ENCODE data around the gene PRSS22. TPM values are rescaled to one million over a fixed set of nuclear protein-coding genes. Genes with fewer than 3 reads are reported as not detected.

PRSS22 gene
- total RNA-seq, 3 donors from 2014 or later = 0.37 TPM; not detected in 2

GRCh38 chr16:2895813-2896212, 37.8 kb upstream of the PRSS22 start:
- Mint-ChIP-seq H3K27me3 (ENCODE audit: low read depth) (no peaks in the 10 kb centered on the region), H3K9me3 (no peaks in the 10 kb centered on the region), H3K4me3 (no peak overlapping the region), H3K4me1 (ENCODE audit: low read depth) (no peaks in the 10 kb centered on the region), H3K36me3 (ENCODE audit: insufficient read depth) (no peaks in the 10 kb centered on the region)
- ATAC-seq (no peak), DNase-seq (no peak)

DNA sequence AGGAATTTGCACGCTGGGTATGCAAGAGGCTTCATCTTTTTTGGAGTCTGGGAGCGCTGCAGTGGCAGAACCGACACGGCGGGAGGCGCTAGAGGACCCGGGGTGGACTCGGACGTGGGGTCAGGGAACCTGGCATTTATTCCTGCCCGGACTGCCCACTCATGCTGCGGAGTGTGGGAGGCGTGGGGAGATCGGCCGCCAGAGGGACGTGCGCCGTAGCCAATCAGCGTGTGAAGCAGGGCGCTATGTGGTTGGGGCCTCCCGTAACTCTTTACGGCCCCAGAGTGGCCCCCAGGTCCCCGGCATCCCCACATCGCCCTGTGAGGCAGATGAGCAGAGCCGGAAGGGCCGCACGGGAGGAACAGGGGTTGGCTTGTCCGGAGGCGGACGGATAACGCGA, 36.3 kb upstream of the PRSS22 start:
- Mint-ChIP-seq H3K27me3 (ENCODE audit: low read depth) (no peaks in the 10 kb centered on the region), H3K4me1 (ENCODE audit: low read depth) (no peaks in the 10 kb centered on the region), H3K9me3 (no peaks in the 10 kb centered on the region), H3K36me3 (ENCODE audit: insufficient read depth) (no peaks in the 10 kb centered on the region), H3K4me3 (no peak overlapping the region)
- ATAC-seq = no peak
- no peak for DNase-seq

DNA sequence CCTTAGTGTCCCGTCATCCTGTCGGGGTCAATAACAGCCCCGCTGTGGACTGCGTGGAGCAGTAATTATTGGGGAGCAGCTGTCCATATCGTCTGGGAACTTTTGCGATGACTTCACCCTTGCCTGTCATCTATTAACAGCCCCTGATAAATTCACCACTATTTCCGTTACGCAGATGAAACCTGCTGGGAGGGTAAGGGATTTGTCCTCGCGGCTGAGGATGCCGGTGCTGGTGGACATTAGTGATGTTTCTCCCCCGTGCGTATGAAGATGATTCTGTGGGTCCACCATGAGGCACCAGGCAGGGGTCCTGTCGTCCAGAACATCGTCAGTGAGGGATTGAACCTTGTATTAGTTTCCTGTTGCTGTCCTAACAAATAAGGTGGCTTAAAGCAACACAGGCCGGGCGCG, 26.1 kb upstream of the PRSS22 start:
- Mint-ChIP-seq H3K27me3 (ENCODE audit: low read depth) (no peaks in the 10 kb centered on the region), H3K9me3 (no peaks in the 10 kb centered on the region), H3K4me3 (peak overlapping the region; percentile 84), H3K4me1 (ENCODE audit: low read depth) (peaks cover 13% of the 10 kb centered on the region), H3K36me3 (ENCODE audit: insufficient read depth) (no peaks in the 10 kb centered on the region)
- DNase-seq = no peak
- ATAC-seq = no peak

GRCh38 chr16:2883458-2883908, 25.5 kb upstream of the PRSS22 start:
- Mint-ChIP-seq H3K9me3 (no peaks in the 10 kb centered on the region), H3K36me3 (ENCODE audit: insufficient read depth) (no peaks in the 10 kb centered on the region), H3K4me1 (ENCODE audit: low read depth) (peaks cover 13% of the 10 kb centered on the region), H3K27me3 (ENCODE audit: low read depth) (no peaks in the 10 kb centered on the region), H3K4me3 (peak overlapping the region; percentile 84)
- ATAC-seq = no peak
- no peak for DNase-seq

GRCh38 chr16:2882650-2883457, 24.9 kb upstream of the PRSS22 start, which contains the start of gene FLYWCH2:
Gene FLYWCH2, plus strand, starts transcription at chr16:2883215. Its CDS starts 13,235 bp downstream, at chr16:2896450.
- DNase-seq (peak; percentile 99), ATAC-seq (peak; percentile 93 to 95)
- H3K4me3 Mint-ChIP-seq = peak within 1 kb of the TSS; percentile 84
- no peaks in the 10 kb centered on the region for H3K27me3 Mint-ChIP-seq (ENCODE audit: low read depth)
- no peaks in the 10 kb centered on the region for H3K36me3 Mint-ChIP-seq (ENCODE audit: insufficient read depth)
- peaks cover 13% of the 10 kb centered on the region for H3K4me1 Mint-ChIP-seq (ENCODE audit: low read depth)
- no peaks in the 10 kb centered on the region for H3K9me3 Mint-ChIP-seq

- DNase-seq = no peak
- Mint-ChIP-seq H3K9me3 (no peaks in the 10 kb centered on the region), H3K4me3 (peak overlapping the region; percentile 84), H3K4me1 (ENCODE audit: low read depth) (peaks cover 13% of the 10 kb centered on the region), H3K36me3 (ENCODE audit: insufficient read depth) (no peaks in the 10 kb centered on the region), H3K27me3 (ENCODE audit: low read depth) (no peaks in the 10 kb centered on the region)
- ATAC-seq = peak in 1 of 2 donors; percentile 4
Measured at GRCh38 chr16:2881783-2882649, 24.0 kb upstream of the PRSS22 start.

GRCh38 chr16:2879854-2880508, 22.0 kb upstream of the PRSS22 start:
- no peak for ATAC-seq
- H3K4me3 Mint-ChIP-seq = no peak overlapping the region
- no peaks in the 10 kb centered on the region for H3K36me3 Mint-ChIP-seq (ENCODE audit: insufficient read depth)
- no peaks in the 10 kb centered on the region for H3K9me3 Mint-ChIP-seq
- no peaks in the 10 kb centered on the region for H3K27me3 Mint-ChIP-seq (ENCODE audit: low read depth)
- DNase-seq = no peak
- peaks cover 12% of the 10 kb centered on the region for H3K4me1 Mint-ChIP-seq (ENCODE audit: low read depth)

- Mint-ChIP-seq H3K36me3 (ENCODE audit: insufficient read depth) (no peaks in the 10 kb centered on the region), H3K4me1 (ENCODE audit: low read depth) (no peaks in the 10 kb centered on the region), H3K27me3 (ENCODE audit: low read depth) (no peaks in the 10 kb centered on the region), H3K4me3 (no peak overlapping the region), H3K9me3 (no peaks in the 10 kb centered on the region)
- DNase-seq = peak; percentile 54
- peak; percentile 100 for ATAC-seq
Measured at GRCh38 chr16:2874912-2875362, 17.0 kb upstream of the PRSS22 start.

- Mint-ChIP-seq H3K27me3 (ENCODE audit: low read depth) (no peaks in the 10 kb centered on the region), H3K9me3 (no peaks in the 10 kb centered on the region), H3K4me1 (ENCODE audit: low read depth) (peaks cover under 1% of the 10 kb centered on the region), H3K36me3 (ENCODE audit: insufficient read depth) (no peaks in the 10 kb centered on the region), H3K4me3 (no peak overlapping the region)
- ATAC-seq (no peak), DNase-seq (no peak)
Measured at GRCh38 chr16:2874032-2874911, 16.3 kb upstream of the PRSS22 start.

GRCh38 chr16:2871926-2872325, 14.0 kb upstream of the PRSS22 start:
- Mint-ChIP-seq H3K36me3 (ENCODE audit: insufficient read depth) (no peaks in the 10 kb centered on the region), H3K4me1 (ENCODE audit: low read depth) (peaks cover 5% of the 10 kb centered on the region), H3K9me3 (no peaks in the 10 kb centered on the region), H3K27me3 (ENCODE audit: low read depth) (no peaks in the 10 kb centered on the region), H3K4me3 (no peak overlapping the region)
- no peak for ATAC-seq
- no peak for DNase-seq

- Mint-ChIP-seq H3K9me3 (no peaks in the 10 kb centered on the region), H3K27me3 (ENCODE audit: low read depth) (no peaks in the 10 kb centered on the region), H3K4me3 (peak overlapping the region; percentile 91), H3K36me3 (ENCODE audit: insufficient read depth) (no peaks in the 10 kb centered on the region), H3K4me1 (ENCODE audit: low read depth) (peaks cover 13% of the 10 kb centered on the region)
- ATAC-seq (peak; percentile 97 to 98), DNase-seq (peak; percentile 89)
Measured at GRCh38 chr16:2867987-2868789, 10.2 kb upstream of the PRSS22 start.

DNA sequence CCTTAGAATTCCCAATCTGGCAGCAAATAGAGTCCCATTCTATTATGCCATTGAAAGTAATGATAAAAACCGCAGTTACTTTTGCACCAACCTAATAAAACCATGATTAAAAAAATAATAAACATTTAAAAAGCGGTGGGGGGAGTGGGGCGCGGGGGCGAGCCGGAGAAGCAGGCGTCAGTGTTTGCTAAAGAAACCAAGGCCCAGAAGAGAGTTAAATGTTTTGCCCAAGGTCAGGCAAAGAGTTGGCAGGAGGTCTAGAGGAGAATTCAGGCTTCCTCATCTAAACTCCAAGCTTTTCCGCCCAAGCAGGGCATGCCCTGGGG, 9.7 kb upstream of the PRSS22 start:
- H3K9me3 Mint-ChIP-seq = no peaks in the 10 kb centered on the region
- H3K27me3 Mint-ChIP-seq (ENCODE audit: low read depth) = peaks cover 1% of the 10 kb centered on the region
- peak overlapping the region; percentile 91 for H3K4me3 Mint-ChIP-seq
- DNase-seq = no peak
- H3K36me3 Mint-ChIP-seq (ENCODE audit: insufficient read depth) = no peaks in the 10 kb centered on the region
- H3K4me1 Mint-ChIP-seq (ENCODE audit: low read depth) = peaks cover 13% of the 10 kb centered on the region
- ATAC-seq = no peak

- no peak for ATAC-seq
- no peaks in the 10 kb centered on the region for H3K36me3 Mint-ChIP-seq (ENCODE audit: insufficient read depth)
- peaks cover under 1% of the 10 kb centered on the region for H3K9me3 Mint-ChIP-seq
- peak overlapping the region; percentile 1 for H3K4me3 Mint-ChIP-seq
- no peak for DNase-seq
- peaks cover 3% of the 10 kb centered on the region for H3K27me3 Mint-ChIP-seq (ENCODE audit: low read depth)
- H3K4me1 Mint-ChIP-seq (ENCODE audit: low read depth) = peaks cover 13% of the 10 kb centered on the region
Measured at GRCh38 chr16:2866431-2866830, 8.5 kb upstream of the PRSS22 start.

Data from activated T-cell treated with anti-CD3 and anti-CD28 coated beads, Interleukin-2, amount 50 U/mL, for 4 hours (primary cell).